ENCODE data around the gene MINAR1. TPM values are rescaled to one million over a fixed set of nuclear protein-coding genes. Genes with fewer than 3 reads are reported as not detected.

Gene MINAR1
- total RNA-seq, 1 donor from 2014 or later: 1.5 TPM

DNA sequence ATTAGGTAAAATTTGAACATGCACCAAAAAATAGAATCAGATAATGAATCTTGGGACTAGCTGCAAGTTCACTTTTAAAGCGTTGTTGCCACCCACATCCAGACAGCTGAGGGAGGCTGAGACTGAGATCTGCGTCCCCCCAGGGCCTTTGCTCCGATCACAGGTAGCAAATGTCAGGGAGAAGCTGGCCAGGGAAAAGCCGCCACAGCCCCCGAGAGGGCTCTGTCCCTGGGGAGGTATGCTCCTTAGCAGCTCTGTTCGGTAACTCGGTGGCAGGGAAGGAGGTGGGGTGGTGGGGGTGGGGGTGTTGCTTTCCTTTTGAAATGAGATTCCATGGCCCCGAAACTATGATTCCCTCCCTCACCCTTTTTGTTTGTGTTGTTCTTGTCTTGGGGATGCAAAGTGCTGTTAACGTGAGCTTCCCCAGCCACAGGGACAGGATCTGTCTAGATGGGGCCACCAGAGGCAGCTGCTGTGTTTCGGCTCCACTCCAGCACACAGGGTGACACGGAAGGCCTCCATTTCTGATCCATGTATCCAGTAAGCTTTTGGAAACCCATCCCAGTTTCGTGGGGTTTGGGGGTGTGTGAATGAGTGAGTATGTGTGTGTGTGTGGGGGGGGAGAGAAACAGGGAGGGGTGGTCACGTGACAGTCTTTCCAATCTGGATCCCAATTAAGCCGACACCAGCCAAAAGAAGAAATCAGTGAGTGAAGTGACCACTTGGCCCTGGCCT is 1.1 kb upstream of the MINAR1 start:
- Histone ChIP-seq H3K9me3 (ENCODE audit: low read depth) (no peaks in the 10 kb centered on the region), H2AFZ (replicated peaks) (no peak overlapping the region), H3K27me3 (peaks cover 96% of the 10 kb centered on the region), H3K4me1 (peaks cover 25% of the 10 kb centered on the region), H4K20me1 (ENCODE audit: low read depth) (peaks cover 33% of the 10 kb centered on the region), H3K9ac (no peak overlapping the region), H3K4me3 (peak overlapping the region; percentile 65), H3K36me3 (no peaks in the 10 kb centered on the region), H3K27ac (no peak overlapping the region), H3K79me2 (ENCODE audit: low read depth) (no peaks in the 10 kb centered on the region), H3F3A (ENCODE audit: low read depth) (peaks cover 21% of the 10 kb centered on the region), H3K4me2 (peak overlapping the region; percentile 92)
- Mint-ChIP-seq H3K4me1 (peaks cover 27% of the 10 kb centered on the region), H3K9me3 (no peaks in the 10 kb centered on the region), H3K27ac (no peak overlapping the region), H3K27me3 (ENCODE audit: insufficient read depth, low read depth) (peaks cover 55% of the 10 kb centered on the region), H3K4me3 (peak overlapping the region; percentile 84), H3K36me3 (no peaks in the 10 kb centered on the region)
- TF ChIP-seq, protein P1, sequence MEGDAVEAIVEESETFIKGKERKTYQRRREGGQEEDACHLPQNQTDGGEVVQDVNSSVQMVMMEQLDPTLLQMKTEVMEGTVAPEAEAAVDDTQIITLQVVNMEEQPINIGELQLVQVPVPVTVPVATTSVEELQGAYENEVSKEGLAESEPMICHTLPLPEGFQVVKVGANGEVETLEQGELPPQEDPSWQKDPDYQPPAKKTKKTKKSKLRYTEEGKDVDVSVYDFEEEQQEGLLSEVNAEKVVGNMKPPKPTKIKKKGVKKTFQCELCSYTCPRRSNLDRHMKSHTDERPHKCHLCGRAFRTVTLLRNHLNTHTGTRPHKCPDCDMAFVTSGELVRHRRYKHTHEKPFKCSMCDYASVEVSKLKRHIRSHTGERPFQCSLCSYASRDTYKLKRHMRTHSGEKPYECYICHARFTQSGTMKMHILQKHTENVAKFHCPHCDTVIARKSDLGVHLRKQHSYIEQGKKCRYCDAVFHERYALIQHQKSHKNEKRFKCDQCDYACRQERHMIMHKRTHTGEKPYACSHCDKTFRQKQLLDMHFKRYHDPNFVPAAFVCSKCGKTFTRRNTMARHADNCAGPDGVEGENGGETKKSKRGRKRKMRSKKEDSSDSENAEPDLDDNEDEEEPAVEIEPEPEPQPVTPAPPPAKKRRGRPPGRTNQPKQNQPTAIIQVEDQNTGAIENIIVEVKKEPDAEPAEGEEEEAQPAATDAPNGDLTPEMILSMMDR (IDR thresholded peaks at IDR 0.05): no peak
- TF ChIP-seq EZH2 (IDR thresholded peaks at IDR 0.05) (no peak), EZH2phosphoT487 (IDR thresholded peaks at IDR 0.05) (no peak)
- peak; percentile 38 for DNase-seq (ENCODE audit: low spot score)

DNA sequence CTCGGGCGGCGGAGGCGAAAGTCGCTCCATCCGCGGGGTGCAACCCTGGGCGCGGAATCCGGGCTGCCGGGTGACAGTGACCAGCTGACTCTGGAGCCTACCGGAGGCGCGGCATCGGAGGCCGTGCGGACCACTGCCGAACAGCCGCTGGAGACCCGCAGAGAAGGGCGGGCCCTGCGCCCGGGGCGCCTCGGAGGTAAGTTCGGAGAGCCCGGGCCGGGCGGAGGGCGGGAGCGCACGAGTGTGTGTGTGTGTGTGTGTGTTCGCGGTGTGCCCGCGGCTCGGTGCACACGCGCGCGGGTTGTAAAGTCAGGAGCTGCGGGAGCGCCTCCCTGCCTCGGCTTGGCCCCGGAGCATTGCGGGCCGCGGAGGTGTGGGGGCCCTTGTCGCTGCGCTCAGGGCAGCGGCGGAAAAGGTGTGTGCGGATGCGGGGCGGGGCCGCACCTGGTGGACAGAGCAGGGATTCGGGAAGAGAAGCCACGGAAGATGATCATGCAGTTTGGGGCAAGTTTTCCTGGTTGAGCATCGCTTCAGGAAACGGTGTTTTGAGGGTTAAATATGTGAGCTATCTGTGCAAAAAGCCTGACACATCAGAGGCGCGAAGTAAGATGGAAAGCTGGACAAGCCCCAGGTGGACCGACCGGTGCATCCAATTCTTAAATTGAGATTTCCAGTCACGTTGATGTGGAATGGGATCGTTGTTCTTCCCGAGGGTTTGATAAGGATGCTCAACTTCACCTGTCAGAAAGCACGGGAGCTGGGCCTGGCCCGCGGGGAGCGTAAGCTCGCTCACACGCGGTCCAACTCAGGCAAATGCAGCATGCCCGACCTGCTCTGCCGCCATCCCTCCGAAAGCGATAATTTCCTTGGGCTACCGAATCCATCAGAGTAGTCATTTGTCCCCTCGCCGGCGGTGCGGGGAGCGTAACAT is 474 bp downstream of the MINAR1 start:
- no peaks in the 10 kb centered on the region for H3K9me3 Mint-ChIP-seq
- Histone ChIP-seq H3K79me2 (ENCODE audit: low read depth) (no peaks in the 10 kb centered on the region), H3K27ac (no peak overlapping the region), H4K20me1 (ENCODE audit: low read depth) (peaks cover 33% of the 10 kb centered on the region), H3K27me3 (peaks cover 96% of the 10 kb centered on the region), H3K36me3 (no peaks in the 10 kb centered on the region), H3K4me3 (peak overlapping the region; percentile 65), H3K4me2 (peak overlapping the region; percentile 92), H3K4me1 (peaks cover 25% of the 10 kb centered on the region), H3K9ac (no peak overlapping the region), H3F3A (ENCODE audit: low read depth) (peaks cover 21% of the 10 kb centered on the region), H3K9me3 (ENCODE audit: low read depth) (no peaks in the 10 kb centered on the region), H2AFZ (replicated peaks) (peak overlapping the region; percentile 63)
- peaks cover 27% of the 10 kb centered on the region for H3K4me1 Mint-ChIP-seq
- TF ChIP-seq EZH2 (IDR thresholded peaks at IDR 0.05) (peak; percentile 94), EZH2phosphoT487 (IDR thresholded peaks at IDR 0.05) (peak; percentile 94)
- TF ChIP-seq, protein P1 (IDR thresholded peaks at IDR 0.05): no peak
- no peak overlapping the region for H3K27ac Mint-ChIP-seq
- peak; percentile 74 for DNase-seq (ENCODE audit: low spot score)
- peaks cover 55% of the 10 kb centered on the region for H3K27me3 Mint-ChIP-seq (ENCODE audit: insufficient read depth, low read depth)
- H3K36me3 Mint-ChIP-seq: no peaks in the 10 kb centered on the region
- H3K4me3 Mint-ChIP-seq: peak overlapping the region; percentile 83

DNA sequence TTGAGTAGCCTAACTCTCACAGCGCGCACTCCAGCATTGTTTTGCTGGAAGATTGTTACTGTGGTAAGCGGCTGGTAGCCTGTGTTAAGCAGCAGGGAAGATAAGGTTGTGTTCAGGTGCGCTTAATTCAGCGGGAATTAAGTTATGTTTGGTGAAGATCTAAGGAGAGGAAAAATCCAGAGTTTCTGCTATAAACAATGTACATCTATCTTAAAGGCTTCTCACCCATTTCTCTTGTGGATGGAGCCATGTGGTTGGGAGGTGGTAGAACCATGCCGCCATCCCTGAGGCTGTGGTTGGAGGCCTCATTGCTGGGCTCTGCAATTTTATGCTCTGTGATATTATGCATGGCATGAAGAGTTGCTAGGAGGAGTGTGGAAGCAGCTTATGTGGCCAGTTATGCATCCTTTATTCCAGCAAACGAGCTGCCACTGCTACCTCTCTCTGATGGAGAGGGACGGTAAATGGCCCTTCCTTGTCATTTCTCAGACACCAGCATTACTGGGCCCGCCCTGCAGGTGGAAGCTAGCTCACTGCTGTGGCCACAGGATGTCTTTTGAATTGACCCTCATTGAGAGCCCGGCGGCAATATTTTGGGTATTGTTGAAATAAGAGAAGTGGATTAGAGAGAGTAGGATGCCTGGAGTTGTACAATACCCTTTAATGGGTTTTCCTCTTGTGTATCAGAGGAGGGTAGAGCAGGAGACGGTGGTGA is 1.3 kb downstream of the MINAR1 start:
- peaks cover 33% of the 10 kb centered on the region for H4K20me1 ChIP-seq (ENCODE audit: low read depth)
- DNase-seq (ENCODE audit: low spot score): peak; percentile 65
- no peaks in the 10 kb centered on the region for H3K79me2 ChIP-seq (ENCODE audit: low read depth)
- no peak overlapping the region for H2AFZ ChIP-seq (replicated peaks)
- no peak overlapping the region for H3K9ac ChIP-seq
- peaks cover 21% of the 10 kb centered on the region for H3F3A ChIP-seq (ENCODE audit: low read depth)
- H3K27me3 ChIP-seq: peaks cover 88% of the 10 kb centered on the region
- no peak for TF ChIP-seq EZH2 (IDR thresholded peaks at IDR 0.05)
- TF ChIP-seq, protein P1 (IDR thresholded peaks at IDR 0.05): peak; percentile 45
- TF ChIP-seq EZH2phosphoT487 (IDR thresholded peaks at IDR 0.05): no peak
- no peaks in the 10 kb centered on the region for H3K9me3 ChIP-seq (ENCODE audit: low read depth)
- Mint-ChIP-seq H3K9me3 (no peaks in the 10 kb centered on the region), H3K4me1 (peaks cover 27% of the 10 kb centered on the region), H3K36me3 (no peaks in the 10 kb centered on the region), H3K4me3 (peak overlapping the region; percentile 83), H3K27me3 (ENCODE audit: insufficient read depth, low read depth) (peaks cover 51% of the 10 kb centered on the region), H3K27ac (no peak overlapping the region)
- peak overlapping the region; percentile 65 for H3K4me3 ChIP-seq
- no peaks in the 10 kb centered on the region for H3K36me3 ChIP-seq
- H3K27ac ChIP-seq: no peak overlapping the region
- H3K4me1 ChIP-seq: peaks cover 25% of the 10 kb centered on the region
- peak overlapping the region; percentile 92 for H3K4me2 ChIP-seq
